Activated CD8-positive, alpha-beta memory T cell treated with anti-CD3 and anti-CD28 coated beads, Interleukin-2, amount 50 U/mL, for 1 hour (primary cell): ENCODE results near the gene GRK2.
"Not testable (repeated sequence)": the region's sequence is repeated elsewhere in the genome, so short reads cannot be mapped to it uniquely, and the experiment has no call there.

Source experiments
- DNase-seq: peaks from one replicate; pipeline ENCODE4 v3.0.0-alpha.2; 2020; ENCODE audit errors: extremely low read depth

GRK2 gene

GRCh38 chr11:67254798-67255197 lies 11.5 kb upstream of the GRK2 start:
- no peak for DNase-seq

DNA sequence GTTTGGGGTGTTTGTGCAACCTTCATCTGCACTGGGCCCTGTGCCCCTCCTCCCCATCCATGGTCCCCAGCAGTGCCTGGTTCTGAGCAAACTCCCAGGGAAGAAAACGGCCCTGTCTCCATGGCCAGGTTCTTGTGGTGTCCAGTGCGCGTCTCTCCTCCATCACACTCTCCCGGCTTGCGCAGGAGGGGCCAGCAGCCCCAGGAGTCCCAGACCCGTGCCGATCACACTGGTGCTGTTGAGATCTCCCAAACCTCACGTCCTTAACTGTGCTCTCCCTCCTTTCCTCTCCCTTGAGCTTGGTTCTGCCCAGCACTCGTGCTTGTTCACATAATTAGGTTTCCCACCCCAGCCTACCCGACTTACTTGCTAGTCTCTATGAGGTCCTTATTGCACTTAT lies 10.9 kb upstream of the GRK2 start:
- no peak for DNase-seq

GRCh38 chr11:67255864-67256263 lies 10.4 kb upstream of the GRK2 start:
- no peak for DNase-seq

- DNase-seq, result no peak
Measured at GRCh38 chr11:67256477-67257135, 9.7 kb upstream of the GRK2 start.

- DNase-seq, result no peak
Measured at GRCh38 chr11:67260406-67260805, 5.9 kb upstream of the GRK2 start.

DNA sequence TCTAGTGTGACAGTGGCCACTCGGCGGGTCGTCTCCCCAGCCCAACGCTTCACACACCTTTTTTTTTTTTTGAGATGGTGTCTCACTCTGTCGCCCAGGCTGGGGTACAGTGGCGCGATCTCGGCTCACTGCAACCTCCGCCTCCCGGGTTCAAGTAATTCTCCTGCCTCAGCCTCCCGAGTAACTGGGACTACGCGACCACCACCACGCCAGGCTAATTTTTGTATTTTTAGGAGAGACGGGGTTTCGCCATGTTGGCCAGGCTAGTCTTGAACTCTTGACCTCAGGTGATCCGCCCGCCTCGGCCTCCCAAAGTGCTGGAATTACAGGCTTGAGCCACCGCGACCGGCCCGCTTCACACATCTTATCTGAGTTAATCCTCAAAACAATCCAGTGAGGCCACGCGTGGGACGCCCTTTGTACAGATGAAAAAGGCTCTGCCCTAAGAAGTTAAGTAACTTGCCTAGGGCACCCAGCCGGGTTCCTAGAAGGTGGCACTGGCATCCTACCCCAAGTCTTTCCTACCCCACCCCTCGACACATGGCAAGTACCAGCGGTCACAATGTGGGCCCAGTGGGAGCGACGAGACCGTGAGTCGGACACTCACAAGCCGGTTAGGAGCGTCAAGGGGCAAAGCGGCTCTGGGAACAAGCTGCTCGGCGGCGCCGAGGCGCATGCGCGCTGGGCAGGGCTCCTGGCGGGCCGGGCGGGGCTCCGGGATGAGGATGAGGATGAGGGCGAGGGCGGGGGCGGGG lies 5.2 kb upstream of the GRK2 start:
- not testable (repeated sequence) for DNase-seq

- no peak for DNase-seq
Measured at GRCh38 chr11:67261640-67261945, 4.7 kb upstream of the GRK2 start.

- no peak for DNase-seq
Measured at GRCh38 chr11:67261946-67262681, 4.2 kb upstream of the GRK2 start.

DNA sequence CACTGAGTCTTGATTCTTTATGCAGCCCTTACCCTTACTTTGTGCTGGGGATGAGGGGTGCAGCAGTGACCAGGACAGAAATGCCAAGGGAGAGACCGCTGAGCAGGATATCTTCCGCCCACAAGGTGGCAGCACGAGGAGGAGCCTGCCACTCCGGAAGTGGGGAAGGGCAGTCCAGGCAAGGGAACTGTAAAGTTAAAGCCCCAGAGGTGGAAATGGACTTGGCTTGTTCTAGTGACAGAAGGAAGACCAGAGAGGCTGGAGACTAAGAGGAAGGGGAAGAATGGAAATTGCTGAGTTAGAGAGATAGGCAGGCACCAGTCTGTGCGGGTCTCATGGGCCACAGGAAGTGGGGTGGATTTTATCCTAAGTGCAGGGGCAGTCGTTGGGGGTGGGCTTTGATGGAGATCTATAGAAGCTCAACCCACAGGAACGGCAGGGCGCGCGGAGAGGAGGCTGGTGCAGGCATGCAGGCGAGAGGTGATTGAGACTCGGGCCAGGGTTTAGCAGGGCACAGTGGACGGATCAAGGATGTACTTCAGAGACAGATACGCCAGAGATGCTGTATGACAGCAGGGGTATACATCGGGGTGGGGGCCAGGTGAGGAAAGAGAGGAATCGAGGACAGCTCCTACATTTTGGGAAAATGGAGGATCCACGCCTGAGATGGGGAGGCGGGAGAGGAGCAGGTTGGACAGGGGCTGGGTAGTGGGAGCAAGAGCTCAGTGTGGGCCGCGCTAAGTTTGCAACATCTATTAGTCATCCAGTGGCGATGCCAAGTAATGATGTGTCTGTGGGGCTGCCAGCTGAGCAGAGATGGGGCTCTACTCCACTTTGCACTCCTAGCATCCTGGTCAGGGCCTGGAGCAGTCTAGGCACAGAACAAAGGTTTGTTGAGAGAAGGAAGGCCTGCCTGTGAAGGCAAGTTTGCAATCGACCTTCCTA lies 3.3 kb upstream of the GRK2 start:
- DNase-seq, result no peak

DNA sequence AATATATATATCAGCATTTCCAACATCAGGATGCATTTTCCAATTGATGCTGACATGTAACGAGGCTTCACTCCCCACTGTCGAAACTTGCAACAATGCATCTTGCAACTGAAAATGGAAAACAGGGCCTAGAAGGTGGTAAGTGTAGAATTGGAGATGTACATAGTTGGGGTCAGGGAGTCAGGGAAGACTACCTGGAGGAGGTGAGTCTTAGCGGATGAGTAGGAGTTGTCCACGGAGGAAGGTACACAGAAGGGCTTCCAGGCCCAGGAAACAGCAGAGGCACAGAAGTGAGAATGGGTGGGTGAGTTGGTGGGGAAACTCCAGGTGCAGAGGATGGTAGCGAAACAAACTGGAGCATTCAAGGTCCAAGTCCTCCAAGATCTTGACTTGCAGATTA lies 2.0 kb upstream of the GRK2 start:
- DNase-seq, result no peak

GRCh38 chr11:67264877-67265632 lies 1.2 kb upstream of the GRK2 start:
- DNase-seq, result no peak

DNA sequence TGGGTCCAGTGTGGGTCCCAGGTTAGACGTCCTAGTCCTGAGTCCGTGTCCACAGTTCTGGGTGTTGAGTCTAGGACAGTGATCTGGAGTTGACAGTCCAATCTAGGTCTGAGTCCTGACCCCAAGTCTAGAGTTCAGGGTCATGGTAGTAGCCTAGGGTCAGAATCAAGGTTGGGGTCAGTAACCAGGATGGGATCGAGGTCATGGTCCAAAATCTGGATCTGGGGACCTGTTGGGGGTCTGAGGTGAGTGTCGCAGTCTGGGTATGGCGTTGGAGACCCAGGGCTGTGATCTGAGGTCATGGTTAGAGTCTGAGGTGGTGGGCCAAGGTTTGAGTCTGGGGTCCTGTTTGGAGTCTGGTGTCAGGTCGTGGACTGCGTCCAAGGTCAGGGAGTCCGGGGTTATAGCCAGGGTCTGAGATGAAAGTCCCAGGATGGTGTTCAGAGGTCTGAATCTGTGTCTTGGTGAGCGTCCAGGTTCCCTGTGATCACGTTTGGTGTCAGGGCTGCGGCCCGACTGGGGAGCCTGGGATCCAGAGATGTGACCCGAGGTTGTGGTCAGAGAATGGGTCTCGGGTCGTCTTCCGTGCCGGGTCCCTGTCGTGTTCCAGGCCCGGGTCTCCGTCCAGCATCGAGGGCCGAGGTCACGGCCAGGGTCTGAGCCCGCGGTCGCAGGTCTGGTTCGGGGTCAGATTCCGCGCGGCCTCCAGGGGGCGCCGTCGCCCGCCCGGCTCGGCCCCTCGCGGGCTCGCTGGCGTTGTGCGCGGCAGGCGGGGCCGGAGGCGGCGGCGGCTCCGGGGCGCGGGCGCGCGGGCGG lies 432 bp upstream of the GRK2 start:
- no peak for DNase-seq

GRCh38 chr11:67267188-67268080 lies 1.2 kb downstream of the GRK2 start:
- no peak for DNase-seq

- no peak for DNase-seq
Measured at GRCh38 chr11:67268081-67268961, 2.0 kb downstream of the GRK2 start.

DNA sequence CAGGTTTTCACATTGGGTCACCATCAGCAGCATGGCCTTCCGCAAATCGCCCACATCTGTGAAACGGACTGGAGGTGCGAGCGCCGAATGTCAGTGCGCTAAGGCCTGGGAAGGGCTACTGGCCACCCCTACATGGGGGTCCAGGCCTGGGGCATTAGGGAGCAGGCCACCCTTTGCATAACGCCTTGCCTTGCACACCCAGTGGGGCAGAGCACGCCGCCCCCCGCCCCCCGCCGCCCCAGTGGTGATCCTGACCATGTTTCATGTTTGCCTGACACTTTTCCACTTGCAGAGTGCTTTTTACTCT lies 2.6 kb downstream of the GRK2 start:
- no peak for DNase-seq

DNA sequence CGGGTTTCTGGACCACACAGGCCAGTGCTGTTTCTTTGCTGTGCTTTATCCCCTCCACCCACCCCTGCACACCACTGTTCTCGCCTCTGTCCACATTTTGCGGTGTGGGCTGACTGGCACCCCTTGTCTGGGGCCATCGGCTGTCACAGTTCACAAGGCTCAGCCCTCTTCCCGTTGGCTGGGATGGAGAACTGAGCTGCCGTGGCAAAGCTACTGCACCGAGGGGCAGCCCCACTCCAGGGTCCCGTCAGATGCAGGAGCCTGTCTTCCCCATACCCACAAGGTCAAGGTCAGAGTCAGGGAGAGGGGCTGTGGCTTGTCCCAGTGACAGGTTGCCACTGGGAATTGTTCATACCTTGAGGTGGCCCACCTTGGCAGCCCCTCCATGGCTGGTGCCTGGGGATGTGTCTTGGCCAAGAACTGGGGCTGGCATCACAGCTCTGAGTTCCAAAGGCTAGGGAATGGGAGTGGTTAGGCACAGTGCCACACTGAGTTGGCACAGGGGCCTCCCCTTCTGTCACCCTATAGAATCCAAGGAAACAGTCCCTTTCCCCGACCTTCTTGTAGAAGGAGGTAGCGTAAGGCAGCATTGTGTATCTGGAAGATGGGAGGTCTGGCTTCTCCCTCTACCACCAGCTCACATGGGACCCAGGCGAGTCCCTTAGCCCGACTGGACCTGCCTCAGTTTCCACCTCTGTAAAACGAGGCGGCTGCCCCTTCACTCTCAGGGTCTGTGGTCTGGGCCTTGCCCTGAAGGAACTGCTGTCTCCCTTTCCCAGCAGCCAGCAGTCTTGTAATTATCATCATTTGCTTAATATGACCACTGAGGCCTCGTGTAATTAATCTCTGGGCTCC lies 3.4 kb downstream of the GRK2 start:
- DNase-seq, result no peak
